ENCODE measurements around the gene MERTK. TPM values are rescaled to one million over a fixed set of nuclear protein-coding genes. Genes with fewer than 3 reads are reported as not detected.

The MERTK gene
- total and polyA plus RNA-seq, 10 of the 15 experiments (the other 5 are each of a cell fraction or from before 2014, with no cell fraction given): 0.13 to 30.6 (median 0.50) TPM

- TF ChIP-seq CEBPZ (IDR thresholded peaks at IDR 0.05; ENCODE audit: low read depth, low read length) (no peak), NFYB (IDR thresholded peaks at IDR 0.05; ENCODE audit: insufficient read depth, low read depth, low read length) (no peak), CREM (IDR thresholded peaks at IDR 0.05; ENCODE audit: low read depth) (0 out of 2 replicates have a peak, but pooled peaks have one; percentile 18), TCF3 (IDR thresholded peaks at IDR 0.05; ENCODE audit: borderline replicate concordance, insufficient read depth, low read depth, low read length) (no peak), NFYA (IDR thresholded peaks at IDR 0.05; ENCODE audit: borderline replicate concordance, low read depth, low read length) (no peak), MEF2B (IDR thresholded peaks at IDR 0.05; ENCODE audit: partially characterized antibody, poor library complexity, severe bottlenecking) (no peak), CBX5 (IDR thresholded peaks at IDR 0.05; ENCODE audit: low read depth) (no peak), MAX (IDR thresholded peaks at IDR 0.05; ENCODE audit: low read depth, low read length) (no peak), RAD51 (IDR thresholded peaks at IDR 0.05) (no peak), RAD21 (IDR thresholded peaks at IDR 0.05; ENCODE audit: insufficient read depth, low read depth, low read length) (no peak), RCOR1 (conservative IDR thresholded peaks at IDR 0.05; ENCODE audit: low read depth, low read length) (no peak), TCF12 (IDR thresholded peaks at IDR 0.05; ENCODE audit: low read depth, low read length) (no peak), NBN (IDR thresholded peaks at IDR 0.05) (no peak), ZSCAN29 (IDR thresholded peaks at IDR 0.05) (no peak), SMAD5 (IDR thresholded peaks at IDR 0.05; ENCODE audit: low read depth) (no peak), IKZF1 (conservative IDR thresholded peaks at IDR 0.05) (no peak), ETV6 (conservative IDR thresholded peaks at IDR 0.05 in 1 of 2, IDR thresholded peaks at IDR 0.05 in 1 of 2; ENCODE audit: borderline replicate concordance in 1 of 2, low read depth in 1 of 2) (no peak), MYB (IDR thresholded peaks at IDR 0.05; ENCODE audit: borderline replicate concordance, low read depth, low read length) (no peak), BRCA1 (IDR thresholded peaks at IDR 0.05; ENCODE audit: low read depth, low read length) (no peak), JUNB (IDR thresholded peaks at IDR 0.05) (peak; percentile 56), CBX3 (IDR thresholded peaks at IDR 0.05; ENCODE audit: borderline replicate concordance, low read depth) (no peak), RUNX3 (IDR thresholded peaks at IDR 0.05; ENCODE audit: low read length) (peak; percentile 60), MLLT1 (IDR thresholded peaks at IDR 0.05) (no peak)
- TF ChIP-seq, protein P1, sequence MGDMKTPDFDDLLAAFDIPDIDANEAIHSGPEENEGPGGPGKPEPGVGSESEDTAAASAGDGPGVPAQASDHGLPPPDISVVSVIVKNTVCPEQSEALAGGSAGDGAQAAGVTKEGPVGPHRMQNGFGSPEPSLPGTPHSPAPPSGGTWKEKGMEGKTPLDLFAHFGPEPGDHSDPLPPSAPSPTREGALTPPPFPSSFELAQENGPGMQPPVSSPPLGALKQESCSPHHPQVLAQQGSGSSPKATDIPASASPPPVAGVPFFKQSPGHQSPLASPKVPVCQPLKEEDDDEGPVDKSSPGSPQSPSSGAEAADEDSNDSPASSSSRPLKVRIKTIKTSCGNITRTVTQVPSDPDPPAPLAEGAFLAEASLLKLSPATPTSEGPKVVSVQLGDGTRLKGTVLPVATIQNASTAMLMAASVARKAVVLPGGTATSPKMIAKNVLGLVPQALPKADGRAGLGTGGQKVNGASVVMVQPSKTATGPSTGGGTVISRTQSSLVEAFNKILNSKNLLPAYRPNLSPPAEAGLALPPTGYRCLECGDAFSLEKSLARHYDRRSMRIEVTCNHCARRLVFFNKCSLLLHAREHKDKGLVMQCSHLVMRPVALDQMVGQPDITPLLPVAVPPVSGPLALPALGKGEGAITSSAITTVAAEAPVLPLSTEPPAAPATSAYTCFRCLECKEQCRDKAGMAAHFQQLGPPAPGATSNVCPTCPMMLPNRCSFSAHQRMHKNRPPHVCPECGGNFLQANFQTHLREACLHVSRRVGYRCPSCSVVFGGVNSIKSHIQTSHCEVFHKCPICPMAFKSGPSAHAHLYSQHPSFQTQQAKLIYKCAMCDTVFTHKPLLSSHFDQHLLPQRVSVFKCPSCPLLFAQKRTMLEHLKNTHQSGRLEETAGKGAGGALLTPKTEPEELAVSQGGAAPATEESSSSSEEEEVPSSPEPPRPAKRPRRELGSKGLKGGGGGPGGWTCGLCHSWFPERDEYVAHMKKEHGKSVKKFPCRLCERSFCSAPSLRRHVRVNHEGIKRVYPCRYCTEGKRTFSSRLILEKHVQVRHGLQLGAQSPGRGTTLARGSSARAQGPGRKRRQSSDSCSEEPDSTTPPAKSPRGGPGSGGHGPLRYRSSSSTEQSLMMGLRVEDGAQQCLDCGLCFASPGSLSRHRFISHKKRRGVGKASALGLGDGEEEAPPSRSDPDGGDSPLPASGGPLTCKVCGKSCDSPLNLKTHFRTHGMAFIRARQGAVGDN (IDR thresholded peaks at IDR 0.05): no peak
Observed at GRCh38 chr2:111982822-111983221, 84.4 kb downstream of the MERTK start (continued).

Data from GM12878 (cell line).